Measurements from ENCODE around the gene LTA4H.
"Not testable (repeated sequence)": the region's sequence is repeated elsewhere in the genome, so short reads cannot be mapped to it uniquely, and the experiment has no call there.

LTA4H gene

DNA sequence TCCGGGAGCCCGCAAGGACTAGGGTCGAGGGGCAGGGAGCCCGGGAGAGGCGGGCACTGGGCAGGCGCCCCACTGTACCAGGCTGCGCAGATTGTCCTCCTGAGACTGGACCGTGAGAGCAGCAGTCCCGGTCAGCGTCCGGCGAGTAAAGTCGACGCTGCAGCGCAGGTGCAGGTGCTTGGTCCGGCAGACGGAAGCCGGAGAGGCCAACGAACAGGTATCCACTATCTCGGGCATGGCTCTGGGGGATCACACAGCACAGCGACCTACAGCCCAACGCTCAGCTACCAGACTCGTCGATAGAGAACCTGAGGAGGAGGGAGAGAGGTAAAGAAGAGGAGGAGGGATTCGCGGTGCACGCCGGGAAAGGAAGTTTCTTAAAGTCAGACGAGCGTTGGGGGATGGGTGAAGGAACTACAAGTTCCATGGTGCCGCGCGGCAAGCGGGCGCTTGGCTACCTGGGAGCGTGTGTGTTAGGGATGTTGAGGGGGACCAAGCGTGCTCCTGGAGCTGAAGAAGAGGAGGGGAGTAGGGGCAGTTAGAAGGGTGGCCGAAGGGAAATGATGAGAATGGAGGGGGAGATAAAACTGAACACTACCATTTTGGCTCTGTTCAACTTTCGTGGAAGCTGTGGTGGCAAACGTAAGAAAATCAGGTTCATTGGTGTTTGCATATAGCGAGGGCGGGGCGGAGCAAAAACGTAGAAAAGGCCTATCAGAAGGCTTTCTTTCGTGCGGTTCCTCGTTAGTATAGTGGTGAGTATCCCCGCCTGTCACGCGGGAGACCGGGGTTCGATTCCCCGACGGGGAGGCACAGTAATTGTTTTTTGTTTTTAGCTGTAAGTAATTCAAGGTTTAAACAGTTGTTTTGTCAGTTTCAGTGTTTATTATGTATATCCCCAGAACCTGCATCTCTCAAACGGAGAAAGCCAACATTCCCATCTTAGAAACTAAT lies at the start of gene LTA4H:
Gene LTA4H, minus strand, starts transcription at position 305 of the 954 bp plus-strand sequence. Its CDS starts 68 bp downstream, at position 237.
- DNase-seq (ENCODE audit: low read depth in 2 of 2): peak; percentile 93 to 96

DNA sequence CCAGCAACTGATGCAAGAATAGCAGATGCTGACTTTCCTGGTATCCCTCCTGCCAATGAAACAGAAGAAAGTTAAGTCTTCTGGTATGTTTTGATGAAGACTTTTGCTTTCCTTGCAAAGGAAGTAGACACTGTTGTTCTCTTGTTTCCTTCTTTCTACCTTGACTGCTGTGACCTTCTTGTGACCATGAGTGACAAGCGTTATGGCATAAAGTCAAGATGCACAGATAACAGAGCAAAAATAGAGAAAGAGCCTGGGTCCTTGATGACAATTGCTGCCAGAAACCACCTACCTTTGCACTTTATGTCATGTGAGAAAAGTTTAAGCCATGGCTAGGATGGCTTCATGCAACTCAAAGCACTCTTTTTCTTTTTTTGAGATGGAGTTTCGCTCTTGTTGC lies 49.2 kb upstream of the LTA4H start:
- DNase-seq (ENCODE audit: low read depth in 2 of 2): no peak

DNA sequence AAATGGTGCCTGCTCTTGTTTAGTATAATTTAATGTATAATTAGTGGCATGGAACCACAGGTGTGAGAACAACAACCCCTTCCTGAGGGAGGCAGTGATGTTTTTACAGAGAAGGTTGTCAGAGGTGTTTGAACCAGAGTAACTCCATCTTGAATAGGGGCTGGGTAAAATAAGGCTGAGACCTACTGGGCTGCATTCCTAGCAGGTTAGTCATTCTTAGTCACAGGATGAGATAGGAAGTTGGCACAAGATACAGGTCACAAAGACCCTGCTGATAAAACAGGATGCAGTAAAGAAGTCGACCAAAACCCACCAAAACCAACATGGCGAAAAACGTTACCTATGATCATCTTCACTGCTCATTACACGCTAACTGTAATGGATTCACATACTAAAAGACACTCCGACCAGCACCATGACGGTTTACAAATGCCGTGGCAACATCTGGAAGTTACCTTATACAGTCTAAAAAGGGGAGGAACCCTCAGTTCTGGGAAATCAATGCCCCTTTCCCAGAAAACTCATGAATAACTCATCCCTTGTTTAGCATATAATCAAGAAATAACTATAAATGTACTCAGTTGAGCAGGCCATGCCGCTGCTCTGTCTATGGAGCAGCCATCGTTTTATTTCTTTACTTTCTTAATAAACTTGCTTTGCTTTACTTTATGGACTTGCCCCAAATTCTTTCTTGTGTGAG lies 47.8 kb upstream of the LTA4H start:
- no peak for DNase-seq (ENCODE audit: low read depth in 2 of 2)

DNA sequence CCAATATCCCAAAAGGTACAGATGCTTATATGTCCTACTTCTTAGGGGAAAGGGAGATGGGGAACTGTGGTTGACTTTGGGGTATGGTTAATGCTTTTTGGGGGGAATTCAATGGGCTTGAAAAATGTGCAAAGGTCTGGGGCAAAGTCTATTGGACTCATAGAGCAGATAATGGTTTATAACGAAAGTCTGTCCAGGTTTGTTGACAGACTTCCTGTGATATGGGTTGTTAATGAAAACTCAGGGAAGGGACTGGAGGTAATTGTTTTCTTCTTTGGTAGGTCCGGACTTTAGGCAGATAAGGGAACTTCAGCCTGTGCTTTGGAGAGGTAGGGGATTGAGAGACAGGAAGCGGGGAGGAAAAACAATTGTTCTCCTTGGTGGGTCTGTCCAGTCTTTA lies 46.2 kb upstream of the LTA4H start:
- no peak for DNase-seq (ENCODE audit: low read depth in 2 of 2)

DNA sequence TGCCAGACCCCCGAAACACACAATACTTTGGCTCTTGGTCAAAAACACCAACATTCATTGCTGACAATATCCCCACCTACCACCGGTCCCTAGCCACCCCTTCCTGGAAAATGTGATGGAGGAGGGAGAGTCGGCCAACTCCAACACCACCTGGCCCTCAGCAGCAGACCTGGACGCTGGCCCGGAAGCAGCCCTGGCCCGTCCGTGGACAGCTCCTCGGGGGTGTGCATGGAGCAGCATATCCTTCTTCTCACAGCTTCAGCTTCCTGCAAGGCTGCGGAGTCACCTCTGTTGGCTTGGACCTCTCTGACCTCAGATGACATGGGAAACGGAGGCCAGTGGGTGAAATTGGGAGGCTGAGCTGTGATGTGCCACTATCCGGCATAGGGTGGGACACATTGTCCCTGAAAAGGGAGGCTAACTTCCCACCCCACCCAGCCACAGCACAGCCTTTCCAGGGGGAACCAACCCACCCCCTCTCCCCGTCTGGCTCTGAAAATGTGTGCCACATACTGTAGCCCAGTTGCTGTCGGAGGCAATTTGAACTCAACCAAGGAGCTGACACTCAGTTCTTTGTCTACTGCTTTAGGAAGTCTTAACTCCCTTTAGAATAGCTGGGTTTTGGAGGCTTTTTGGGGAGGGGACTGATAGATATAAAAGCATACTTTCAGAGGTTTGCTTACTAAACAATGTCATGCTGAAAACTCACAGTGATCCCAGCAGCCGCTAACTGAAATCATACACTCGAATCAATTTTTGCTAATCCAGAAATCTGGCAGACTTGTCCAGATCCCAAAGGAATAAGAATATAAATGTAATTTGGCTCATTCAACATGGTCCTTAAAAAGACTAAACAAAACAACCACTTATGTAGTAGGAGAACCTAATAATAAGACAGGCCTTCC lies 43.1 kb upstream of the LTA4H start:
- DNase-seq (ENCODE audit: low read depth in 2 of 2): no peak

DNA sequence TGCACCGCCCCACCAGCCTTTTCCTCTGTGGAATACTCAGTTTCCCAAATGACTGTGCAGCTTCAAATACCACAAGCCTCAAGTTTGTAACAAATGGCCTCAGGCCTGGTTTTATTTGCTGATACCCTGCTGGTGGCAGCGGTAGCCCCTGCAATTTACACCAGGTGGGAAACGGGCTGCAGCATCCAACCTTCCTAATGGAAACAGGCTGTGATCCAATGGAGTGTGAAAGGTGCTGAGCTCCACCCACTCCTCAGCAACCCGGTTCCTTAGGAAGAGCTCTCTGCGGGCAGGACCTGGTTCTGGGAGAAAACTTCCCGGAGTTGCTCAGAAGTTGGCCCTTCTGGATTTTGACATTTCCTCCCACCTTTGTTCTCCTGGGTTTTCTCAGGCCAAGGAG lies 41.7 kb upstream of the LTA4H start:
- no peak for DNase-seq (ENCODE audit: low read depth in 2 of 2)

DNA sequence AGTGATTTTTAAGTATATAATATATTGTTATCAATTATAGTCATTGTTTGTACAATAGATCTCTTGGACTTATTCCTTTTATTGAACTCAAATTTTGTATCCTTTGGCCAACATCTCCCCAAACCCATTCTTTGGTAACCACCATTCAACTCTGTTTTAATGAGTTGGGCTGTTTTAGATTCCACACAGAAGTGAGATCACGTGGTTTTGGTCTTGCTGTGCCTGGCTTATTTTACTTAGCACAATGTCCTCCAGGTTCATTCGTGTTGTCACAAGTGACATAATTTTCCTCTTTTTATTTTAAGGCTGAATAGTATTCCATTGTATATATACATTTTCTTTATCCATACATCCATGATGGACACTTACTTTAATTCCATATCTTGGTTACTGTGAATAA lies 40.2 kb upstream of the LTA4H start:
- no peak for DNase-seq (ENCODE audit: low read depth in 2 of 2)

DNA sequence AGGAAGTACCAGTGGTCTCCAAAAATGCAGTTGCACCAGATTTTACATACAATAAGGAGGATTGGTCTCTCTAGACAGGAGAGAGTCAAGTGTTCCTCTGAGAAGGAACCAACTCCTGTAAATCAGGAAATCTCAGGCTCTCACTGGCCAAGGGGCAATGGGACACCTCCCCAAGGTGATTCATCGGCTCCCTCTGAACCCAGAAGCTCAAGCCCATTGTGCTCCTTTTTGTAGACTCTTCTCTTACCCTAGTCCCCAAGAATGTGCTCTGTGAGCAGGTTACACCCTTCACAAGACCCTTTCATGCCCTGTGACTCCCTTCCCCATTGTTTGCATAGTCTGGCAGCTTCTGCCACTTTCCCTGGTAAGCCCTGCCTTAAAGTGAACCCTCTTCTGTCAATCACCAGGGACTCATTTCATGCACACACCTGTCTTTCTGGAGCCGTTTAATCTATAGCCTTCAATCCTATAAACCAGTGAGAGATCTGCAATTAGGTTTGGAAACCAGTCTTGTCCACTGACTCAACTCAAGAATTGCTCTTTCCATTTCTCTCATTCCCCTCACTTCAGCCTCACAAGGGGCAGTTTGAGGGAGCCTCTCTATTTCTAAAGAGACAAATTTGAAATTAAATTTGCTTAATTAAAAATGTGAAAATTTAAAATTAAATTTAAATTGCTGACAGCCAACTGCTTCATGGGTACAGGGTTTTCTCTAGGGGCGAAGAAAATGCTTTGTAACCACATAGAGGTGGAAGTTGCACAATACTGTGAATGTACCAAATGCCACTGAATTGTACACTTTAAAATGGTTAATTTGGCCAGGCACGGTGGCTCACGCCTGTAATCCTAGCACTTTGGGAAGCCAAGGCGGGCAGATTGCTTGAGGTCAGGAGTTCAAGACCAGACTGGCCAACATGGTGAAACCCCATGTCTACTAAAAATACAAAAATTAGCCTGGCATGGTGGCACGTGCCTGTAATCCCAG lies 38.3 kb upstream of the LTA4H start:
- DNase-seq (ENCODE audit: low read depth in 2 of 2): no peak

DNA sequence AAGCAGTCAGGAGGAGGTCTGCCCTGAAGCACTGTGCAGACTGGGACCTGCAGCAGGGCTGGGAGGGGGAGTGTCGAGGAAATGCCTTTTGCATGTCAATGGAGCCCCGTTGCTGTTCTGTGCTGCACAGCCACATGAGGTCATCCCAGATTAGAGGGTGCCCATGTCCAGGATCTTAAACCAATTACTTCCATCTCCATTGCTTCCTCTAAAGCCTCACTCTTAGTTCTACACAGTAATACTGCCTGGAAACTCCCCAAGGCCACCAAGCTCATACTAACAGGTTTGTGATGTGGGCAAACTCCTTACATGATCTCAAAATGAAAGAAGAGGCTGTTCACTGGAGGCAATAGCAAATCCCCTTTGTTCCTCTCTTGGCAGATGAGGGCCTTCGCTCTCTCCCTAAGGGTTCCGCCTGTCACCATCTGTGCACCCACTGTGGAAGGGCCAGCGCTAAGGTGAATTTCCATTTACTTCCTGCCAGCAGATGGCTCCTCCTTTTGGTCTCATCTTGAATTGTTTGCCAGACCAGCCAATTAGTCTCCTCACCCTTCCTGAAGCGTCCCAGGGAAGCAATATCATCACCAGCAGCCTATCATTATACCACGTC lies 35.4 kb upstream of the LTA4H start:
- DNase-seq (ENCODE audit: low read depth in 2 of 2): no peak

DNA sequence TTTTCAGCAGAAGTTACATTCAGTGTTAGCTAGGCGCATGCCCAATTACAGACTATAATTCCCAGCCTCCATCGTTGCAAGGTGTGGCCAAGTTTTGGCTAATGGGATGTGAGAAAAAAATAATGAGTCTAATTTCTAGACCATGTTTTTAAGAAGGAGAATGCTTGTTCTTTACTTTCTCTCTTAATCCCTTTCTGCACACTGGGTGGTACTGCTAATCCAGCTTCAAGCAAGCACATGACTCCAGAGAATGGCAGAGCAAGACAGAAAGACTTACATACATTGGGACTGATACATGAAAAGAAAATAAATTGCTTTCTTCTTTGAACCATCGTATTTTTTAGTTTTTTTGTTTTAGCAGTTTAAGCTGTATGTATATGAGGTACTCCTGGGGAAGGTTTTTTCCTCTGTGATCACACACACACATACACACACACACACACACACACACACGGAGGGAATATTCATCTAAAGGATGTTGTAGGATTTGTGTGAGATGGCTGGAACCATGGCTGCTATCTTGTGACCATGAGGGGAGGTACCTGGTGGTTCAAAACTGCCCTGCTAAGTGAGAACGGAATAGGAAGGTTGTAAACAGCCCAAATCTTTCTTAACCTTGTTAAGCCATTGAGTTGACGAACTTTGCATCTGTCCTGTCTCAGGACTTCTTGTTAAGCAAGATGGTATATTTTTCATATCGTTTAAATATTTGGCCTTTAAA lies 34.3 kb upstream of the LTA4H start:
- no peak for DNase-seq (ENCODE audit: low read depth in 2 of 2)

DNA sequence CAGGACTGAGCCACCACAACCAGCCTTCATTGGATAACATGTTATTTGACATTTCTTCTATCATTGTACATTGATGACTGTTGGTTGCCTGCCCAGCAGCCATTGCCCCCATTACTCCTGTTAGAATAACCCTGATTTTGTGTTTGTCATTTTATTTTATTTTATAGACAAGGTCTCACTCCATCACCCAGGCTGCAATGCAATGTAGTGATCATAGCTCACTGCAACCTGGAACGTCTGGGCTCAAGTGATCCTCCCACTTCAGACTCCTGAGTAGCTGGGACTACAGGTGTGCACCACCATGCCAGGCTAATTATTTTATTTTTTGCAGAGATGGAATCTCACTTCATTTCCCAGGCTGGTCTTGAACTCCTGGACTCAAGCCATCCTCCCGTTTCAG lies 33.2 kb upstream of the LTA4H start:
- DNase-seq (ENCODE audit: low read depth in 2 of 2): no peak

DNA sequence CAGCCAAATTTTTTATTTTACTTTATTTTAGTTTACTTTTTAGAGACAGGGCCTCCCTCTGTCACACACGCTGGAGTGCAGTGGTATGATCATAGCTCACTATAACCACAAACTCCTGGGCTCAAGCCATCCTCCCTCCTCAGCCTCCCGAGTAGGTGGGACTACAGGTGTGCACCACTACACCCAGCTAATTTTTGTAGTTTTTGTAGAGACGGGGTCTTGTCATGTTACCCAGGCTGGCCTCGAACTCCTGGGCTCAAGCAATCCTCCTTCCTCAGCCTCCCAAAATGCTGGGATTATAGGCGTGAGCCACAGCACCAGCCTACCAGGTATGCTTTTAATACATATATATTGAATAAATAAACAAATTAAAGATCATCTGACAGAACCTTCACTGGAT lies 32.7 kb upstream of the LTA4H start:
- no peak for DNase-seq (ENCODE audit: low read depth in 2 of 2)

DNA sequence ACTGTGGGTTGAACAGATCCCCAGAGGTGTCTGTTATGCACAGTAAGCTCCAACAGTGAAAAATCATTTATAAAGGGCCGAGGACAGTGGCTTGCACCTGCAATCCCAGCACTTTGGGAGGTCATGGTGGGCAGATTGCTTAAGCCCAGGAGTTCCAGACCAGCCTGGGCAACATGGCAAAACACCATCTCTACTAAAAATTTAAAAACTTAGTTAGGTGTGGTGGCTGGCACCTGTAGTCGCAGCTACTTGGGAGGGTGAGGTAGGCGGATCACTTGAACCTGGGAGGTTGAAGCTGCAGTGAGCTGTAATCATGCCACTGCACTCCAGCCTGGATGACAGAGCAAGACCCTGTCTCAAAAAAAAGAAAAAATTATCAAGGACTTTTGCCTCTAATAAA lies 30.4 kb upstream of the LTA4H start:
- DNase-seq (ENCODE audit: low read depth in 2 of 2): not testable (repeated sequence)

DNA sequence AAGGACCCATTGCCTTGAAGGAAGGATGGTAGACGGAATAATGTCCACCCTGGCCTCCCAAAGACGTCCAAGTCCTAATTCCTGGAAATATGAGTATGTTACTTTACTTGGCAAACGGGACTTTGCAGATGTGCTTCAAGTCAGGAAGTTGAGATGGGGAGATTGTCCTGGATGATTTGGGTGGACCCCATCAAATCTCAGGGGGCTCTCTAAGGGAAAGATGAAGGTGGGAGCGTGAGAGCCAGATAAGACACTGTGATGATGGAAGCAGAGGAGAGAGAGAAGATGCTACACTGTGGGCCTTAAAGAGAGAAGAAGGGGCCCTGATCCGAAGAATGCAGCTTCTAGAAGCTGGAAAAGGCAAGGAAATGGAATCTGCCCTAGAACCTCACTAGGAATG lies 29.6 kb upstream of the LTA4H start:
- DNase-seq (ENCODE audit: low read depth in 2 of 2): no peak

DNA sequence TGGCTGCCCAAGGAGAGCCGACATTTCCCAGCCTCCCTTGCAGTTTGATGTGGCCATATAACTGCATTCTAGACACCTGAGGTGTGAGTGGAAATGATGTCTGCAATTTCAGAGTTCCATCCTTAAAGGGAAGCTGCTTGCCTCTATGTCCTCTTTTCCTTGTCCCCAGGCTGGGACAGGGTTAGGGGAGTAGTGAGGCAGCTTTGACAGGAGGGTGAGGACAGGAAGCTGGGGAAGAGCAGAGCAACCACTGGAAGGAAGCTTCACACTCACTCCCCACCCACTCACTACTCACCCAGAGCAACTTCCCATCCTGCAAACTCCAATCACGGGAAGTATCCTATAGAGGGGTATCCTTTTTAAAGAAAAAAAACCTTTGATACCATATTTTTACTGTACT lies 28.9 kb upstream of the LTA4H start:
- DNase-seq (ENCODE audit: low read depth in 2 of 2): no peak

DNA sequence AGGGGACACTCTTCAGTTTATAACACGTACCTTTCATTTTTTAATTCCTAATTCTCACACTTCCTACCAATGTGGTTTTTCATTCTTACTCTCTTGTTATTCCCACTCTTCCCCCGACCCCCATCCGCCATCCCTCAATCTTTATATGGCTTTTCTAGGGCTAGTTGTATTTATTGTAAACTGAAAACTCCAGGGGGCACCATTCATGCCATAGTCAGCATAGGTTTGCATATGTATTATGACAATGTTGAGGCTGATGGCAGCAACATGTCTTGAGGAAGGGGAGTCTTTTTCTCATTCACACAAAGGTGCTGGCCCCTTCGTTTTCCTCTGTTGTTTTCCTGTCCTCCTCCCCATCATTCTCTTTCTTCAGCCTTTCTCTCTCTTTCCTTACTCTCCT lies 27.7 kb upstream of the LTA4H start:
- DNase-seq (ENCODE audit: low read depth in 2 of 2): no peak

DNA sequence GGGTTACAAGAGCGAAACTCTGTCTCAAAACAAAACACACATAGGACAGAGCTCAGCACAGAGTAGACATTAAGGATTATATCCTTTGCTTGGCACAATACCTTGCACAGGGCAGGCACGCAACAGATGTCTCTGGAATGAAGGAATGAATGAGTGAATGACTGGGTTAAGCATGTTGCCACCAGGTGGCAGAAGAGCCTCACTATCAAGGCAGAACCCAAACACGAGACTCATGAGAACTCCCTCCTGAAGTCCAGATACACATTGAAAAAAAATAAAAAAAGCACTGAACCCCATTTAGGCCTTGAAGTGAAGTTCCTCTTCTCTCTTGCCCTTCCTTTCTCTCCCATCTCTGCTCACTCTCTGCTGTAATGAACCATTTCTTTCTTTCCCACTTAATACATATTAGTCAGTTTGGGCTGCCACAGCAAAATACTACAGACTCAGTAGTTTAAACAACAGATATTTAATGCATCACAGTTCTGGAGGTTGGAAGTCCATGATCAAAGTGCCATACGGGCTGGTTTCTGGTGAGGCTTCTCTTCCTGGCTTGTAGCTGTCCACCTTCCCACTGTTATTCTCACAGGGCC lies 26.6 kb upstream of the LTA4H start:
- DNase-seq (ENCODE audit: low read depth in 2 of 2): peak; percentile 50 to 67

DNA sequence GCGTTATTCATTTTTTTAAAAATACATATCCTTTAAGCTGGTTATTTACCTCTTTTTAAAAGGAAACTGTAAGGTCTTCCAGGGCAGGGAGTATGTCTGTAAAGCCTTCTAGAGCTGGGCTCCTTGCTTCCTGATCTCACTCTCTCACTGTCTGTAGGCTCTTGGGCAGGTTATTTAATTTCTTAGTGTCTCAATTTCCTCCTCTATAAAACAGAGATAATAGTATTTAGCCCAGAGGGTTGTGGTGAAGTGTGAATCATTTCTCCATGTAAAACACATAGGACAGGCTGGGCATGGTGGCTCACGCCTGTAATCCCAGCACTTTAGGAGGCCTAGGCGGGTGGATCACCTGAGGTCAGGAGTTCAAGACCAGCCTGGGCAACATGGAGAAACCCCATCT lies 25.9 kb upstream of the LTA4H start:
- no peak for DNase-seq (ENCODE audit: low read depth in 2 of 2)

DNA sequence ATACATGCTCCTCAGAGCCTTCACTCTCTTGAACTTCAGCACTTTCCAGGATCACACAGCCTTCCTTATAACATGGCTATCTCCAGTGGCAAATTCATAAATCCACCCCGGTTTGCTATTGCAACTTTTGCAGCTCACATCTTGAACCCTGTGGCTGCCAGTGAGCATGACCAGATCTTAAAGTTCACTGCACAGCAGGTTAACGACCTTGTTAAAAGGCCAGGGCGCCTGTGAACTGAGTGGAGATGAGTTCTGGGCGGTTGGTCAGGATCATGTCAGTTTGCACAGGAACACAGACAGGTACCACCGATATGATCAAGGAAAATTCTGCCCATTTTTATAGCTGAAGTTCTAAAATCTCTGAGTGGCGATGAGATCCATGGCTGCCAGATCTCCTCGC lies 24.7 kb upstream of the LTA4H start:
- DNase-seq (ENCODE audit: low read depth in 2 of 2): no peak

Measured in stimulated activated CD8-positive, alpha-beta memory T cell treated with anti-CD3 and anti-CD28 coated beads, Interleukin-7, amount 100 ng/mL, for 4 hours (primary cell).